Tracheal epithelial cell (primary cell): ENCODE results near the gene ECHDC3. TPM values are rescaled to one million over a fixed set of nuclear protein-coding genes. Genes with fewer than 3 reads are reported as not detected.

Experiments used
- total RNA-seq: library from RNA; depleted of rRNA; stranded (reverse); fragments of >200 nt; gene quantifications from 2 replicates; pipeline ENCODE4 v1.2.1, GENCODE V29; 2014

The ECHDC3 gene, protein sequence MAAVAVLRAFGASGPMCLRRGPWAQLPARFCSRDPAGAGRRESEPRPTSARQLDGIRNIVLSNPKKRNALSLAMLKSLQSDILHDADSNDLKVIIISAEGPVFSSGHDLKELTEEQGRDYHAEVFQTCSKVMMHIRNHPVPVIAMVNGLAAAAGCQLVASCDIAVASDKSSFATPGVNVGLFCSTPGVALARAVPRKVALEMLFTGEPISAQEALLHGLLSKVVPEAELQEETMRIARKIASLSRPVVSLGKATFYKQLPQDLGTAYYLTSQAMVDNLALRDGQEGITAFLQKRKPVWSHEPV
- total RNA-seq, result 3.6 and 12.5 TPM in 2 replicates

DNA sequence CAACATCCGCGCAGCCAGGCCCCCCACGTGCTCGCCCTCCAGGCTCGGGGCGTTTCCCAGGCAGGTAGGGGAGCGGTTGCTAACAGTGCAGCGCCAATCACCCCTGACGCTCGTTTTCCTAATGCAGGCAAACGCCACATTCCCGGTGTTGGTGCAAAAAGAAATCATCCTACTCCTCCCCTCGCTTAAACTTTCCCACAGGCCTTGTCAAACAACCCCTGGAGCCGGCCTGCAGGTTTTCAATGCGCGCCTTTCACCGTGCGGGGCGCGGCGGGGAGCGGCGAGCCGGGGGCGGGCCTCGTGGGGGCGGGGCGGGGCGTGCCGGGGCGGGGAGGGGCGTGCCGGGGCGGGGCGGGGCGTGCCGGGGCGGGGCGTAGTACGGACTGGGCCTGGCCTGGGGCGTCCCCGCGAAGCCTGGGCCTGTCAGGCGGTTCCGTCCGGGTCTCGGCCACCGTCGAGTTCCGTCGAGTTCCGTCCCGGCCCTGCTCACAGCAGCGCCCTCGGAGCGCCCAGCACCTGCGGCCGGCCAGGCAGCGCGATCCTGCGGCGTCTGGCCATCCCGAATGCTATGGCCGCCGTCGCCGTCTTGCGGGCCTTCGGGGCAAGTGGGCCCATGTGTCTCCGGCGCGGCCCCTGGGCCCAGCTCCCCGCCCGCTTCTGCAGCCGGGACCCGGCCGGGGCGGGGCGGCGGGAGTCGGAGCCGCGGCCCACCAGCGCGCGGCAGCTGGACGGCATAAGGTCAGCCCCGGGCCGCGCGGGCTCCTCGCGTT, at the start of gene ECHDC3:
Gene ECHDC3 (plus strand): TSS at position 374 of the 770 bp plus-strand sequence. CDS start 195 bp downstream, at position 569.

Other genes with a start within 250 kb of the ECHDC3 start
- gene USP6NL, start 130.7 kb upstream of the ECHDC3 start, total RNA-seq, result 8.9 and 9.6 TPM in 2 replicates
- 27.5 and 39.5 TPM in 2 replicates for gene PROSER2, start 81.0 kb downstream of the ECHDC3 start, total RNA-seq